K562 (cell line): Measurements from ENCODE around the gene UBE2S. TPM values are rescaled to one million over a fixed set of nuclear protein-coding genes. Genes with fewer than 3 reads are reported as not detected.
A peak's percentile ranks its signal among the peaks of the same experiment; 100 is the strongest.

ENCODE experiments used
- BRF2 ChIP-seq: IDR thresholded peaks from 3 replicates; pipeline ENCODE4 v1.6.1; 2011; ENCODE audit warnings: borderline replicate concordance, mild to moderate bottlenecking; ENCODE audit not compliant: insufficient read length, insufficient read depth
- CUX1 ChIP-seq: fragments of 200-800 bp; sonication (Bioruptor generic); IDR thresholded peaks from 2 replicates; pipeline ENCODE4 v1.6.1; 2016; ENCODE audit warnings: missing genetic modification characterization, missing compliant biosample characterization
- HNRNPL ChIP-seq: fragments of 200-400 bp; formaldehyde crosslinking; IDR thresholded peaks from 2 replicates; pipeline ENCODE4 v1.6.1; 2017; ENCODE audit warnings: low read depth, mild to moderate bottlenecking, low read length
- IRF9 ChIP-seq: fragments of 450-650 bp; IDR thresholded peaks from 2 replicates; pipeline ENCODE4 v1.6.1; 2016; ENCODE audit warnings: missing biosample characterization, missing genetic modification characterization
- MECOM ChIP-seq: fragments of 250-450 bp; sonication (Bioruptor Pico); IDR thresholded peaks from 2 replicates; pipeline ENCODE4 v1.8.0; 2022; ENCODE audit warnings: inconsistent platforms
- NR2C2 ChIP-seq, 2 experiments: fragments of 200-800 bp in 1 of 2; sonication (Bioruptor generic) in 1 of 2; sonication (generic) in 1 of 2; formaldehyde crosslinking in 1 of 2; IDR thresholded peaks; 2 replicates each; pipeline versions ENCODE4 v1.6.1 to v1.8.0; 2016 to 2022; ENCODE audit warnings: mild to moderate bottlenecking in 1 of 2, missing compliant biosample characterization in 1 of 2, missing genetic modification characterization in 1 of 2, missing genetic modification reagents in 1 of 2
- SUPT5H ChIP-seq: fragments of 450-650 bp; IDR thresholded peaks from 2 replicates; pipeline ENCODE4 v1.6.1; 2016
- YBX1 ChIP-seq: fragments of 450-650 bp; IDR thresholded peaks from 2 replicates; pipeline ENCODE4 v1.7.1; 2016; ENCODE audit warnings: mild to moderate bottlenecking
- ZNF212 ChIP-seq: fragments of 450-650 bp; formaldehyde crosslinking; IDR thresholded peaks from 2 replicates; pipeline ENCODE4 v1.4.0; 2020; ENCODE audit warnings: mild to moderate bottlenecking
- ZNF778 ChIP-seq: fragments of 450-650 bp; formaldehyde crosslinking; IDR thresholded peaks from 2 replicates; pipeline ENCODE4 v1.4.0; 2020; ENCODE audit warnings: mild to moderate bottlenecking, moderate library complexity
- polyA plus RNA-seq, 8 experiments: library from polyadenylated mRNA; depleted of rRNA in 4 of 8; stranded (reverse) in 5 of 8; unstranded in 3 of 8; fragments of >200 nt; fragmentation: Nextera tagmentation in 2 of 8; fragmentation: Illumina TruSeq in 1 of 8; extraction: Ambion mirVana in 2 of 8; extraction: Trizol in 1 of 8; gene quantifications; 2 replicates each; pipeline versions ENCODE4 v1.2.1 to v1.2.3, GENCODE V29; 2011 to 2014; ENCODE audit warnings: inconsistent platforms in 1 of 8, missing spikeins in 1 of 8
- total RNA-seq, 7 experiments: library from RNA; depleted of rRNA in 6 of 7; stranded (reverse); fragments of >200 nt in 6 of 7; fragmentation: Illumina TruSeq in 2 of 7; extraction: Trizol in 2 of 7; gene quantifications; 2 replicates each; pipeline versions ENCODE4 v1.2.1 to v1.2.3, GENCODE V29; 2011 to 2021; ENCODE audit warnings: low replicate concordance in 1 of 7
- TF ChIP-seq, protein P1 (sequence below): sonication (generic); formaldehyde crosslinking; IDR thresholded peaks from 2 replicates; pipeline ENCODE4 v1.9.0; 2022; ENCODE audit warnings: mild to moderate bottlenecking, missing genetic modification reagents
- TF ChIP-seq, protein P2 (sequence below), 2 experiments: fragments of 150-350 bp in 1 of 2; IDR thresholded peaks; 2 replicates each; pipeline ENCODE4 v1.6.1; 2012 to 2016; ENCODE audit warnings: low read depth in 2 of 2, low read length in 2 of 2, mild to moderate bottlenecking in 1 of 2, moderate library complexity in 1 of 2
- TF ChIP-seq, protein P3 (sequence below): sonication (generic); formaldehyde crosslinking; IDR thresholded peaks from 2 replicates; pipeline ENCODE4 v1.8.1; 2022; ENCODE audit warnings: missing genetic modification reagents

UBE2S gene
- total and polyA plus RNA-seq, 9 of the 15 experiments (the other 6 are each of a cell fraction or from before 2014, with no cell fraction given) = 1.5 to 1,305 (median 157) TPM

- no peak for TF ChIP-seq CUX1 (CRISPR knock-in tag)
- TF ChIP-seq, protein P1, sequence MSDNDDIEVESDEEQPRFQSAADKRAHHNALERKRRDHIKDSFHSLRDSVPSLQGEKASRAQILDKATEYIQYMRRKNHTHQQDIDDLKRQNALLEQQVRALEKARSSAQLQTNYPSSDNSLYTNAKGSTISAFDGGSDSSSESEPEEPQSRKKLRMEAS (CRISPR knock-in tag) = 0 out of 2 replicates have a peak, but pooled peaks have one; percentile 38
- TF ChIP-seq, protein P2, sequence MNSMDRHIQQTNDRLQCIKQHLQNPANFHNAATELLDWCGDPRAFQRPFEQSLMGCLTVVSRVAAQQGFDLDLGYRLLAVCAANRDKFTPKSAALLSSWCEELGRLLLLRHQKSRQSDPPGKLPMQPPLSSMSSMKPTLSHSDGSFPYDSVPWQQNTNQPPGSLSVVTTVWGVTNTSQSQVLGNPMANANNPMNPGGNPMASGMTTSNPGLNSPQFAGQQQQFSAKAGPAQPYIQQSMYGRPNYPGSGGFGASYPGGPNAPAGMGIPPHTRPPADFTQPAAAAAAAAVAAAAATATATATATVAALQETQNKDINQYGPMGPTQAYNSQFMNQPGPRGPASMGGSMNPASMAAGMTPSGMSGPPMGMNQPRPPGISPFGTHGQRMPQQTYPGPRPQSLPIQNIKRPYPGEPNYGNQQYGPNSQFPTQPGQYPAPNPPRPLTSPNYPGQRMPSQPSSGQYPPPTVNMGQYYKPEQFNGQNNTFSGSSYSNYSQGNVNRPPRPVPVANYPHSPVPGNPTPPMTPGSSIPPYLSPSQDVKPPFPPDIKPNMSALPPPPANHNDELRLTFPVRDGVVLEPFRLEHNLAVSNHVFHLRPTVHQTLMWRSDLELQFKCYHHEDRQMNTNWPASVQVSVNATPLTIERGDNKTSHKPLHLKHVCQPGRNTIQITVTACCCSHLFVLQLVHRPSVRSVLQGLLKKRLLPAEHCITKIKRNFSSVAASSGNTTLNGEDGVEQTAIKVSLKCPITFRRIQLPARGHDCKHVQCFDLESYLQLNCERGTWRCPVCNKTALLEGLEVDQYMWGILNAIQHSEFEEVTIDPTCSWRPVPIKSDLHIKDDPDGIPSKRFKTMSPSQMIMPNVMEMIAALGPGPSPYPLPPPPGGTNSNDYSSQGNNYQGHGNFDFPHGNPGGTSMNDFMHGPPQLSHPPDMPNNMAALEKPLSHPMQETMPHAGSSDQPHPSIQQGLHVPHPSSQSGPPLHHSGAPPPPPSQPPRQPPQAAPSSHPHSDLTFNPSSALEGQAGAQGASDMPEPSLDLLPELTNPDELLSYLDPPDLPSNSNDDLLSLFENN (IDR thresholded peaks at IDR 0.05; ENCODE audit: low read depth in 2 of 2, low read length in 2 of 2) = no peak
- TF ChIP-seq BRF2 = no peak
- no peak for TF ChIP-seq SUPT5H
- no peak for TF ChIP-seq ZNF778 (CRISPR knock-in tag)
- TF ChIP-seq MECOM = no peak
- TF ChIP-seq, protein P3, sequence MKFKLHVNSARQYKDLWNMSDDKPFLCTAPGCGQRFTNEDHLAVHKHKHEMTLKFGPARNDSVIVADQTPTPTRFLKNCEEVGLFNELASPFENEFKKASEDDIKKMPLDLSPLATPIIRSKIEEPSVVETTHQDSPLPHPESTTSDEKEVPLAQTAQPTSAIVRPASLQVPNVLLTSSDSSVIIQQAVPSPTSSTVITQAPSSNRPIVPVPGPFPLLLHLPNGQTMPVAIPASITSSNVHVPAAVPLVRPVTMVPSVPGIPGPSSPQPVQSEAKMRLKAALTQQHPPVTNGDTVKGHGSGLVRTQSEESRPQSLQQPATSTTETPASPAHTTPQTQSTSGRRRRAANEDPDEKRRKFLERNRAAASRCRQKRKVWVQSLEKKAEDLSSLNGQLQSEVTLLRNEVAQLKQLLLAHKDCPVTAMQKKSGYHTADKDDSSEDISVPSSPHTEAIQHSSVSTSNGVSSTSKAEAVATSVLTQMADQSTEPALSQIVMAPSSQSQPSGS (CRISPR knock-in tag) = no peak
- TF ChIP-seq IRF9 (tag) = no peak
- no peak for TF ChIP-seq YBX1
- no peak for TF ChIP-seq ZNF212 (CRISPR knock-in tag)
- no peak for TF ChIP-seq HNRNPL
- TF ChIP-seq NR2C2 (CRISPR knock-in tag; IDR thresholded peaks at IDR 0.05) = 0 out of 2 replicates have a peak, but pooled peaks have one; percentile 1
- no peak for TF ChIP-seq NR2C2 (tag; IDR thresholded peaks at IDR 0.05)
Measured at GRCh38 chr19:55384920-55385723, 22.5 kb downstream of the UBE2S start (continued).
